ENCODE measurements around the gene PTHLH. TPM values are rescaled to one million over a fixed set of nuclear protein-coding genes. Genes with fewer than 3 reads are reported as not detected.

PTHLH gene
- total and polyA plus RNA-seq, 2 donors (not counting 1 experiment from before 2014, with no cell fraction given) = not detected

DNA sequence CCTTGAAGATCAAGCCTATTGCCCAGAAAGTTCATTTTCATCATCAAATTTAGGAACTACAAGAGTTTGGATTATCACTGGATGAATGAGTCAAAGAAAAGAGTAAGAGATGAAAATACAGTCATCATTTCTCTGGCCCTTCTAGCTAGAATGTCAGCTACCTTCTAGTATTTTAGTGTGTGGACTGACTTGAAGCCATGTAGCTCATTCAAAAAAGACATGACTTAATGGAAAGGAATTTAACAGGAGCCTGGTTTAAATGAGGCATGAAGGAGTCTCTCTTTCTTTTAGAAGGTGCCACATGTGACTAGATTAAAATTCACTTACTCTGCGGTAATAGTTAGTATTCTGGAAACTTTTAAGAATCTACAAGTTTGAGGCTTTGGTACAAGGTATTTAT, 7.1 kb downstream of the PTHLH start:
- no peak overlapping the region for H3K4me2 ChIP-seq (replicated peaks; ENCODE audit: low read depth, low read length, poor library complexity, severe bottlenecking)
- ChIA-PET POLR2A (no interaction called here), CTCF (no interaction called here)
- no peaks in the 10 kb centered on the region for H4K20me1 ChIP-seq (ENCODE audit: control insufficient read depth, insufficient read depth, low read length, poor library complexity, severe bottlenecking)
- peaks cover 0 to 39% (median 27%) of the 10 kb centered on the region in 4 experiments for H3K27me3 ChIP-seq (replicated peaks in 1 of 4; ENCODE audit: control extremely low read depth in 1 of 4, control insufficient read depth in 3 of 4, insufficient read depth in 4 of 4, low read length in 3 of 4)
- no peak overlapping the region for H3K4me3 Mint-ChIP-seq
- TF ChIP-seq EZH2 (IDR thresholded peaks at IDR 0.05; ENCODE audit: borderline replicate concordance, insufficient read depth, low read depth, low read length, poor library complexity, severe bottlenecking) = no peak
- TF ChIP-seq, protein P1, sequence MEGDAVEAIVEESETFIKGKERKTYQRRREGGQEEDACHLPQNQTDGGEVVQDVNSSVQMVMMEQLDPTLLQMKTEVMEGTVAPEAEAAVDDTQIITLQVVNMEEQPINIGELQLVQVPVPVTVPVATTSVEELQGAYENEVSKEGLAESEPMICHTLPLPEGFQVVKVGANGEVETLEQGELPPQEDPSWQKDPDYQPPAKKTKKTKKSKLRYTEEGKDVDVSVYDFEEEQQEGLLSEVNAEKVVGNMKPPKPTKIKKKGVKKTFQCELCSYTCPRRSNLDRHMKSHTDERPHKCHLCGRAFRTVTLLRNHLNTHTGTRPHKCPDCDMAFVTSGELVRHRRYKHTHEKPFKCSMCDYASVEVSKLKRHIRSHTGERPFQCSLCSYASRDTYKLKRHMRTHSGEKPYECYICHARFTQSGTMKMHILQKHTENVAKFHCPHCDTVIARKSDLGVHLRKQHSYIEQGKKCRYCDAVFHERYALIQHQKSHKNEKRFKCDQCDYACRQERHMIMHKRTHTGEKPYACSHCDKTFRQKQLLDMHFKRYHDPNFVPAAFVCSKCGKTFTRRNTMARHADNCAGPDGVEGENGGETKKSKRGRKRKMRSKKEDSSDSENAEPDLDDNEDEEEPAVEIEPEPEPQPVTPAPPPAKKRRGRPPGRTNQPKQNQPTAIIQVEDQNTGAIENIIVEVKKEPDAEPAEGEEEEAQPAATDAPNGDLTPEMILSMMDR (IDR thresholded peaks at IDR 0.05) = no peak
- intact Hi-C loops (cut with micrococcal nuclease) = no loop called here
- ATAC-seq (ENCODE audit: low read depth) (no peak), DNase-seq (no peak)
- no peaks in the 10 kb centered on the region for H3K9me3 Mint-ChIP-seq (ENCODE audit: insufficient read depth)
- peaks cover 0 to 8% (median 0%) of the 10 kb centered on the region in 3 donors for H3K9me3 ChIP-seq (ENCODE audit: control extremely low read depth in 1 of 3, control insufficient read depth in 2 of 3, insufficient read depth in 1 of 3, low read length in 2 of 3)
- H2AFZ ChIP-seq (ENCODE audit: insufficient read depth, low read depth, low read length, poor library complexity, severe bottlenecking) = no peak overlapping the region
- no peak overlapping the region for H3K9ac ChIP-seq (ENCODE audit: low read length)
- WGBS (ENCODE audit: insufficient coverage) = no CpG with 5 or more reads among the region's 1 CpG
- no peaks in the 10 kb centered on the region for H3K79me2 ChIP-seq (ENCODE audit: control insufficient read depth, insufficient read depth, low read length)
- peaks cover 11% of the 10 kb centered on the region for H3K4me1 Mint-ChIP-seq
- no peak overlapping the region for H3K27ac Mint-ChIP-seq
- H3K36me3 ChIP-seq (replicated peaks in 1 of 2; ENCODE audit: control extremely low read depth in 1 of 2, control insufficient read depth in 1 of 2, extremely low read depth in 1 of 2, insufficient read depth in 2 of 2, low read length in 1 of 2) = no peaks in the 10 kb centered on the region
- no peak overlapping the region for H3K27ac ChIP-seq (ENCODE audit: low read length in 2 of 2)
- H3K4me1 ChIP-seq (ENCODE audit: control insufficient read depth in 2 of 2, insufficient read depth in 2 of 2, low read length in 2 of 2) = peaks cover 14% of the 10 kb centered on the region in 2 donors
- peaks cover 69% of the 10 kb centered on the region for H3K27me3 Mint-ChIP-seq
- H3K4me3 ChIP-seq (ENCODE audit: control extremely low read depth in 1 of 5, extremely low read depth in 1 of 5, insufficient read depth in 1 of 5, low read depth in 2 of 5, low read length in 4 of 5) = no peak overlapping the region

GRCh38 chr12:27964123-27964522, 8.4 kb downstream of the PTHLH start:
- Mint-ChIP-seq H3K4me1 (peaks cover 3% of the 10 kb centered on the region), H3K9me3 (ENCODE audit: insufficient read depth) (no peaks in the 10 kb centered on the region), H3K27ac (no peak overlapping the region), H3K27me3 (peaks cover 71% of the 10 kb centered on the region), H3K4me3 (no peak overlapping the region)
- Histone ChIP-seq H3K36me3 (replicated peaks in 1 of 2; ENCODE audit: control extremely low read depth in 1 of 2, control insufficient read depth in 1 of 2, extremely low read depth in 1 of 2, insufficient read depth in 2 of 2, low read length in 1 of 2) (no peaks in the 10 kb centered on the region), H3K4me2 (replicated peaks; ENCODE audit: low read depth, low read length, poor library complexity, severe bottlenecking) (no peak overlapping the region), H3K27me3 (replicated peaks in 1 of 4; ENCODE audit: control extremely low read depth in 1 of 4, control insufficient read depth in 3 of 4, insufficient read depth in 4 of 4, low read length in 3 of 4) (peaks cover 0 to 30% (median 21%) of the 10 kb centered on the region in 4 experiments), H4K20me1 (ENCODE audit: control insufficient read depth, insufficient read depth, low read length, poor library complexity, severe bottlenecking) (no peaks in the 10 kb centered on the region), H3K79me2 (ENCODE audit: control insufficient read depth, insufficient read depth, low read length) (no peaks in the 10 kb centered on the region), H2AFZ (ENCODE audit: insufficient read depth, low read depth, low read length, poor library complexity, severe bottlenecking) (no peak overlapping the region), H3K27ac (ENCODE audit: low read length in 2 of 2) (no peak overlapping the region), H3K9me3 (ENCODE audit: control extremely low read depth in 1 of 3, control insufficient read depth in 2 of 3, insufficient read depth in 1 of 3, low read length in 2 of 3) (peaks cover 0 to 6% (median 0%) of the 10 kb centered on the region in 3 donors), H3K4me3 (ENCODE audit: control extremely low read depth in 1 of 5, extremely low read depth in 1 of 5, insufficient read depth in 1 of 5, low read depth in 2 of 5, low read length in 4 of 5) (no peak overlapping the region), H3K4me1 (ENCODE audit: control insufficient read depth in 2 of 2, insufficient read depth in 2 of 2, low read length in 2 of 2) (peaks cover 4 to 6% of the 10 kb centered on the region in 2 donors), H3K9ac (ENCODE audit: low read length) (no peak overlapping the region)
- ChIA-PET POLR2A (no interaction called here), CTCF (interaction anchor here (0.9 kb wide), 1 partner anchor 23 kb away, joined by 3 read pairs; no protein-coding TSS in a partner anchor)
- 40% methylated on average over 1 of the region's 4 CpGs for WGBS (ENCODE audit: insufficient coverage)
- TF ChIP-seq, protein P1 (IDR thresholded peaks at IDR 0.05) = no peak
- no peak for TF ChIP-seq EZH2 (IDR thresholded peaks at IDR 0.05; ENCODE audit: borderline replicate concordance, insufficient read depth, low read depth, low read length, poor library complexity, severe bottlenecking)
- DNase-seq = no peak
- ATAC-seq (ENCODE audit: low read depth) = no peak
- intact Hi-C loops (cut with micrococcal nuclease) = no loop called here

Data from B cell (primary cell).